AG09309 (cell line): Measurements from ENCODE around the gene PSMA6.

ENCODE experiments used
- DNase-seq: peaks from one replicate; pipeline ENCODE4 v3.0.0-alpha.2; 2010; ENCODE audit warnings: low read depth
- H3K4me3 ChIP-seq: 2 replicates; pipeline ENCODE4 v1.5.1; 2011; ENCODE audit warnings: mild to moderate bottlenecking, low read depth, low read length, moderate library complexity; ENCODE audit not compliant: control insufficient read depth
- CTCF ChIP-seq: IDR thresholded peaks from 2 replicates; pipeline ENCODE4 v1.5.1; 2011; ENCODE audit warnings: mild to moderate bottlenecking, low read depth, low read length, inconsistent platforms; ENCODE audit not compliant: insufficient read depth, control insufficient read depth; ENCODE audit errors: missing control alignments

PSMA6 gene

GRCh38 chr14:35258420-35258819 is 33.8 kb upstream of the PSMA6 start:
- no peak for DNase-seq
- TF ChIP-seq CTCF, result no peak
- H3K4me3 ChIP-seq, result no peak overlapping the region

- no peak overlapping the region for H3K4me3 ChIP-seq
- DNase-seq, result no peak
- peak; percentile 22 for TF ChIP-seq CTCF
Observed at GRCh38 chr14:35261774-35262173, 30.4 kb upstream of the PSMA6 start.

- no peak overlapping the region for H3K4me3 ChIP-seq
- no peak for DNase-seq
- no peak for TF ChIP-seq CTCF
Observed at GRCh38 chr14:35262436-35262835, 29.7 kb upstream of the PSMA6 start.

- H3K4me3 ChIP-seq, result no peak overlapping the region
- TF ChIP-seq CTCF, result no peak
- DNase-seq, result no peak
Observed at GRCh38 chr14:35268946-35269345, 23.2 kb upstream of the PSMA6 start.

GRCh38 chr14:35274805-35275204 is 17.4 kb upstream of the PSMA6 start:
- no peak for TF ChIP-seq CTCF
- no peak for DNase-seq
- no peak overlapping the region for H3K4me3 ChIP-seq

- no peak for TF ChIP-seq CTCF
- H3K4me3 ChIP-seq, result no peak overlapping the region
- DNase-seq, result no peak
Observed at GRCh38 chr14:35277179-35277578, 15.0 kb upstream of the PSMA6 start.

GRCh38 chr14:35279369-35279768 is 12.8 kb upstream of the PSMA6 start:
- no peak for TF ChIP-seq CTCF
- H3K4me3 ChIP-seq, result no peak overlapping the region
- no peak for DNase-seq
